ACHN (cell line): Measurements from ENCODE around the gene DPP7.
A peak's percentile ranks its signal among the peaks of the same experiment; 100 is the strongest.
"Not testable (repeated sequence)": the region's sequence is repeated elsewhere in the genome, so short reads cannot be mapped to it uniquely, and the experiment has no call there.

Experiments used
- DNase-seq: peaks from one replicate; pipeline ENCODE4 v3.0.0-alpha.2; 2015
- in situ Hi-C: cut with HindIII; loops from 2 replicates; pipeline ENCODE4 v1.10.0; 2017; ENCODE audit warnings: low sequenced_read_pairs, low pct_ligation_motif_present, low pct_unique_long_range_greater_than_20kb

The DPP7 gene

GRCh38 chr9:137066096-137066861 lies 48.3 kb downstream of the DPP7 start:
- DNase-seq = no peak
- in situ Hi-C loops = no loop called here

- no peak for DNase-seq
- in situ Hi-C loops = no loop called here
These were observed 49.1 kb downstream of the DPP7 start for GRCh38 chr9:137065336-137065967.

DNA sequence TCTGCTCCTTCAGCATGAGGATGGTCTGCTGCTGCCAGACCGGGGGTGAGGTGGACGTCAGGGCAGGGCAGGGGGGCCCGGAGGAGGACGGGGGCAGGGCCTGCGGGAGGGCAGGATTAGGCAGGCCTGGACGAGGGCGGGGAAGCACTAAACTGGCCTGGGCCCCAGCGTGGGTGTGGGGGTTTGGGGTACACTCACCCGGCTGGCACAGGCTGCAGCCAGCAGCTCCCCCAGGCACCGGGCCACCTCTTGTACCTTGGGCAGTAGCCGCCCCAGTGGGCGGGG lies 49.7 kb downstream of the DPP7 start:
- in situ Hi-C loops = no loop called here
- DNase-seq = no peak

- peak; percentile 48 for DNase-seq
- in situ Hi-C loops = no loop called here
These were observed 50.3 kb downstream of the DPP7 start for GRCh38 chr9:137064027-137064879.

- no peak for DNase-seq
- in situ Hi-C loops = no loop called here
These were observed 51.1 kb downstream of the DPP7 start for GRCh38 chr9:137063311-137064026.

- in situ Hi-C loops, DNase-seq: not testable (repeated sequence)
These were observed 51.7 kb downstream of the DPP7 start for GRCh38 chr9:137062798-137063197.

- DNase-seq = no peak
- in situ Hi-C loops = no loop called here
These were observed 52.1 kb downstream of the DPP7 start for GRCh38 chr9:137062384-137062783.
